ENCODE measurements around the gene FAM210B. TPM values are rescaled to one million over a fixed set of nuclear protein-coding genes. Genes with fewer than 3 reads are reported as not detected.

The FAM210B gene
- total and polyA plus RNA-seq, 2 of the 8 experiments (the other 6 are each of a cell fraction or from before 2014, with no cell fraction given), result 9.4 to 15.0 TPM

- no peak for TF ChIP-seq RXRA (IDR thresholded peaks at IDR 0.05; ENCODE audit: insufficient read depth, low read depth, low read length)
Measured at GRCh38 chr20:56386219-56386618, 27.4 kb downstream of the FAM210B start (continued).

Data from H1 (cell line).